SU-DHL-6 (cell line): ENCODE data around the gene RNF111.

Source experiments
- EZH2phosphoT487 ChIP-seq: fragments of 200-600 bp; sonication (generic), shearing (Covaris generic); conservative IDR thresholded peaks from 2 replicates; pipeline ENCODE4 v1.6.1; 2018; ENCODE audit warnings: mild to moderate bottlenecking, antibody characterized with exemption, low read length, moderate library complexity, mixed read lengths
- TF ChIP-seq, protein P1 (sequence below): fragments of 200-600 bp; sonication (generic); IDR thresholded peaks from one replicate; pipeline ENCODE4 v1.5.1; 2017; ENCODE audit warnings: antibody characterized with exemption, mild to moderate bottlenecking, low read length, moderate library complexity; ENCODE audit not compliant: insufficient read depth, poor library complexity, severe bottlenecking

DNA sequence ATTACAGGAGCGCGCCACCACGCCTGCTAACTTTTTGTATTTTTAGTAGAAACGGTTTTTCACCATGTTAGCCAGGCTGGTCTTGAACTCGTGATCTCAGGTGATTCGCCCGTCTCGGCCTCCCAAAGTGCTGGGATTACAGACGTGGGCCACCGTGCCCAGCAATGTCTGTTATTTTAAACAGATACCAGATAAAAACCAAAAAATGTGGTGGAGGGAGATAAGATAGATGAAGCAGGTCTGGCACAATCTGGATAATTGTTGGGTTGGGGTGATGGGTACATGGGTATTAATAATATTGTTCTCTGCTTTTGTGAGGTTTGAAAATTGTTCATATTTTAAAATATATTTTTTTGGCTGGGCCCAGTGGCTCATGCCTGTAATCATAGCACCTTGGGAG lies 4.7 kb downstream of the RNF111 start:
- TF ChIP-seq, protein P1, sequence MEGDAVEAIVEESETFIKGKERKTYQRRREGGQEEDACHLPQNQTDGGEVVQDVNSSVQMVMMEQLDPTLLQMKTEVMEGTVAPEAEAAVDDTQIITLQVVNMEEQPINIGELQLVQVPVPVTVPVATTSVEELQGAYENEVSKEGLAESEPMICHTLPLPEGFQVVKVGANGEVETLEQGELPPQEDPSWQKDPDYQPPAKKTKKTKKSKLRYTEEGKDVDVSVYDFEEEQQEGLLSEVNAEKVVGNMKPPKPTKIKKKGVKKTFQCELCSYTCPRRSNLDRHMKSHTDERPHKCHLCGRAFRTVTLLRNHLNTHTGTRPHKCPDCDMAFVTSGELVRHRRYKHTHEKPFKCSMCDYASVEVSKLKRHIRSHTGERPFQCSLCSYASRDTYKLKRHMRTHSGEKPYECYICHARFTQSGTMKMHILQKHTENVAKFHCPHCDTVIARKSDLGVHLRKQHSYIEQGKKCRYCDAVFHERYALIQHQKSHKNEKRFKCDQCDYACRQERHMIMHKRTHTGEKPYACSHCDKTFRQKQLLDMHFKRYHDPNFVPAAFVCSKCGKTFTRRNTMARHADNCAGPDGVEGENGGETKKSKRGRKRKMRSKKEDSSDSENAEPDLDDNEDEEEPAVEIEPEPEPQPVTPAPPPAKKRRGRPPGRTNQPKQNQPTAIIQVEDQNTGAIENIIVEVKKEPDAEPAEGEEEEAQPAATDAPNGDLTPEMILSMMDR: no peak
- no peak for TF ChIP-seq EZH2phosphoT487
